ENCODE data around the gene ANXA5. TPM values are rescaled to one million over a fixed set of nuclear protein-coding genes. Genes with fewer than 3 reads are reported as not detected.
"Not testable (repeated sequence)": the region's sequence is repeated elsewhere in the genome, so short reads cannot be mapped to it uniquely, and the experiment has no call there.

The ANXA5 gene
- total RNA-seq, 1 experiment from 2014 or later = 107 TPM

DNA sequence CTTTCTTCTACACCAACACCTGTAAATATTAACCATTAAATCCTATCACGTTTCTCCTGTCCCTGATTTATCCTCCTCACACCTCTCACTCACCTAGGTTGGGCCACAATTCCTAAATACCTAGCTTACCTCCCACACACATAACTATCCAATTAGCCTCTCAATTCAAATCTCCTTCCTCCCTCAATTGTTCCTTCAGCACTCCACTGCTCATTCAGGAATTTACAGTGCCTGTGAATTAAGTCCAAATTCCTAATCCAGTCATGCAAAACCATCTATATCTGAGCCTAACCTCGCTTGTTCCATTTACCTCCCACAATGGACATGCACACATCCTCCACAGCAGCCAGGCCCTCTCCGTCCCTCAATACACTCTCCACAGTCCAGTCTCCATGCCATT lies 17.5 kb downstream of the ANXA5 start:
- DNase-seq (ENCODE audit: low spot score) = no peak

DNA sequence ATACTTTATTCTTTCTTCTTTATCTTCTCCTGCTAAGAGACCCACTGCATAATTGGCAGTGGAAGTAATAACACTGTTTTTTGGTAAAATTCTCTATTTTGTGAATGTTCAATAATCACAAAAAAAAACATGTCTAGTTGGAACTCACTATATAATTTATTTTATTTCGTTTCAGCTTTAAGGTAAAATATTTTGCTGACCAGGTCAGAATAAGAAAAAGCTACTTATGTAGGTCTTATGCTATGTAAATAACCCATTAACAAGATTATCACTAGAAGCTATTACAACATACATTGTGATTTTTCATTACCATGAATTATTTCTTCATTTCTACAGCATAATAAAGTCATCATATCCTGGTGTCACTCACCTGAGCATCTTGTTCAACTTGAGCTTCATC lies 19.3 kb downstream of the ANXA5 start:
- no peak for DNase-seq (ENCODE audit: low spot score)

DNA sequence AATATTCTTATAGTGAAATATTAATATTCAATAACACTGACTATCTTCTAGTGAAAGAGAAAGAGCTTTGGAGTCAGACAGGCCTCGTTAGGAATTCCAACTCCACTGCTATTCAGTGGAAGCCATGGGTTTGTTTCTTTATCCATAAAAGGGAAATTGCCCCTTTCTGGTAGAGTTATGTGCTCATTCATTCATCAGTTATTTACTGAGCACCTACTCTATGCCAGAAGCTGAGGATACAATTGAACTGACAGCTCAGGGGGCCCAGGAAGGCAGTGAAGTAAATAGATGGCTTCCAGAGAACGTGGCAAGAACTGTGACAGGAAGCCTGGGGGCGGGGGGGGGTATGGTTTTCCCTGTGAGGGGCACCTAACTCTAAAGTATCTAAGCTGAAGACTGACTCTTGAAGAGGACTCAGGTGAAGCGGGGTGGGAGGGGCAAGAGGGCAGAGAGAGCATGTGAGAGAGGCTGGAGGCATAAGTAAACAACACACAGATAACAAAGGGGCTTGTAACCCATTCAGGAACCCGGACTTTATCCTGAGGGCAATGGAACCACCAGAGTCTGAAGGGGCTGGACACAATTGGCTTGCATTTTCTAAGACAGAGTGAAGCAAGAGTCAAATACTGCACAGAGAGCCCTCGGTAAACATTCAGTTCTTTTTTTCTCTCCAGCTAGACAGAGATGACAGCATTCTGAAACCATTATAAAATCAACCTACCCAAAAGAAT lies 20.3 kb downstream of the ANXA5 start:
- no peak for DNase-seq (ENCODE audit: low spot score)

DNA sequence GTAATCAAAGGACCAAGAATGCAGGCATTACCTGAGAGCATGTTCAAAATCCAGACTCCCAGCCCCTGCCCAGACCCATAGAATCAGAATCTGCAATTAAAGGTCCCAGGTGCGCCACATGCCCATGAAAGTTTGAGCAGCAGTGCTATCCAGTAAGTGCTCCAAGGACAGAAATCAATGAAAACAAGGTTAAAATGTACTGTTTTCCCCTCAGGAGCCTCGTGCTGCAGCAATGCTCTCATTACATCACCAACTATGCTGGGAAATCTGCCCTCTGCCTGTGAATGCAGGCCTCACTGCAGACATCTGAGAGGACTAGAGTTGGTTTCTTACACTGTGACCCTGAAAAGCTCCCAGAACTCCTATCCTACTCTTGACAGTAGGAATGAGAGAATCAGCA lies 21.1 kb downstream of the ANXA5 start:
- DNase-seq (ENCODE audit: low spot score) = no peak

DNA sequence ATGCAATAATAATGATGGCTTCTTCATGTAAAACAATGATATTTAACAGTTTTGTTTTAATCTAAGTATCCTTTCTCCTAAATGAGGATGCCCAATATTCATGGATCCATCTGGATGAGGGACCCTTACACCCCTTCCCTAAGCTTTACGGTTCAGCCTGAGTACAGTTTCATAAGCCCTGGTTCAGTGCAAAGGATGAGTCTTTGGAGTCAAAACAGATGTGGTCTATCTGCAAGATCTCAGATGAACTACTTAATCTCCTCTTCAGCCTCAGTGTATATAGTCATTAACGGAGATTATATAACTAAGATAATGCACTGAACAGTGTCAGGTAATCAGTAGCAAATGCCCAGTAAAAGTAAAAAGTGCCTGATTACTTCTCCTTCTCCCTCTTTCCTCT lies 22.1 kb downstream of the ANXA5 start:
- DNase-seq (ENCODE audit: low spot score) = no peak

DNA sequence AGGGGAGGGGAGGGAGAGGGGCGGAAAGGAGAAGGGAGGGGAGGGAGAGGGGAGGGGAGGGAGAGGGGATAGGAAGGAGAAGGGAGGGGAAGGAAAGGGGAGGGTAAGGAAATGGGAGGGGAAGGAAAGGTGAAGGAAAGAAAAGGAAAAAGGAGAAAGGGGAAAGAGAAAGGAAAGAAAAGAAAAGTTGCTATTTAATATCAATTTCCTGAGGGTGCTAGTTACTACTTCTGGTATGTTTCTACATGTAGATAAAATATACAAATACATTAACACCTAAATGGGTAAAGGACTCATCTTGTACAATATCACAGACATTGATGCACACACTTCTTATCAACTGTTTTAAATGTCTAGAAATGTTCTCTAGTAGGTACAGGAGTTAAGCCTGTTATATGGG lies 22.6 kb downstream of the ANXA5 start:
- DNase-seq (ENCODE audit: low spot score) = no peak

DNA sequence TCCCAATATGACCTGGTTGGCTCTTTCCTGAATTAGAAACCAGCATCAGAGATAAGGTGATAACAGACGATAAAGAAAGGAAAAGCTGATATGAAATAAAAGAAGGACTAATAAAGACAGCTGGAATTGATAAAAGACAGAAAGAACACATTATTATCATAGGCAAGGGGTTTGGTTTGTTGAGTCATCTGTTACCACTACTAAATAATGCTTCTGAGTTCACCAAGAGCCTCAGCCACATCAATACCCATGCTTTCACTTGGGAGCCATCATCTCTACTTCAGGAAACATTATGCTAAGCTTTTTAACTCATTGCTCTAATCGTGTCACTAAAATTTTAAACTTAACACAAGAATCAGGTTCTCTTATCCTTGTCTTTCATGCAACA lies 27.6 kb downstream of the ANXA5 start:
- no peak for DNase-seq (ENCODE audit: low spot score)

DNA sequence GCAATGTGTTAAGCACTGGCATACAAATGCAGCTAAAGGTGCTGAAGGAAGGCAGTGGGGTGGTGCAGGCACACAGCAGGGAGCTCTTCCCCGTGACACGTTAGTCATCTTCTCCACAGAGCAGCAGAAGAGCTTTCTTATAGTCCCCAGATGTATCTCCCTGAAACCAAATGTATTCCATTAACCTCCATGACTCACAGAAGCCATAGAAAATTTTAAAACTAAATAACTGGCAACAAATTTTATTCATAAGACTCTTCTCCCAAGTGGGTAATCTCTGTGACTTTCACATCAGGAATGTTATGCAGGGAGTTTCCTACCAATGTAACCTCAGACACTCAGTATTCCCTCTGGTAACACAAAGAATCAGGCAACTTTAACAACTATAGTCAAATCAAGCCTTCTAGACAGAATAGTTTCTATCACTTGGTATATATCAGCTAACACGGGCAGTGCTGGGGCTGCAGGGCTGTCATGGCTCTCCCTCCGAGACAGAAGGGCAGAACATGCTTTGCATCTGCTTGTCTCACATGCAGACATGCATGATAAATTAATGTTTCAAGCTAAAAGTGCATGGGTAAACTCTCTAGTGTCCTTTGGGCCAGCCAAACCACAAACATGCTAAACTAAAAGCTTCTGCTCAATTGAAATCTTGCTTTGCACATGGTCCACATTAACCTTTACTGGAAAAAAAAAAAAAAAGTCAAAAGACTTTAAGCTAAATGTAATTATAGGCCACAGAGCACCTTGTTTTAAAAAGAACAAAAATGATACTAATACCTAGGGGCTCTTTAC lies 28.2 kb downstream of the ANXA5 start:
- DNase-seq (ENCODE audit: low spot score) = no peak

DNA sequence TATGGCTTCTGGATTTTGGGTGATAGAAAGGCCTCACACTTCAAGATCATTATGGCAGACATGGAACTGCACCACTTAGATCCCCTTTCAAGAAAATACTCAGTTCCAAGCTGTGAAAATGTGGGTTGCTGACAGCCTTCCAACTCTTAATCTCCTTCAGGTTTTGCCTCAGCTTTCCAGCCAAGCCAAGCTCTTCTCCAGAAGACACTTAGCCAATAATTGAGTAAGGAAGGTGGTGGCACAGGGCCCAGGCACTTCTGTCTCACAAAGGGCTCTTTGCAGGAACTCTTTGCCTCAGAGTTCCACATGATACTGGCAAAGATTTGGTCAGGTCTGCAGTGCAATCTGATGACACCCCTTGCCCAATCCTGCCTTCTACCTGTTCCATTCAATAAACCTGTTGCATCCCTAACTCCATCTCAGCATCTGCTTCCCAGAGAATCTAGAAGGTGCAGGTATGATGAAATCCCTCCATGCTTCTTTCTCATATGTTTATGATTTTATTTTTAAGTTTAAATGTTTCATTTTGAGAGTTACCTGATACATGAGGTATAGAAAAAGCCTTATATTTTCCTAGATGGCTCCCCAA lies 30.6 kb downstream of the ANXA5 start:
- no peak for DNase-seq (ENCODE audit: low spot score)

DNA sequence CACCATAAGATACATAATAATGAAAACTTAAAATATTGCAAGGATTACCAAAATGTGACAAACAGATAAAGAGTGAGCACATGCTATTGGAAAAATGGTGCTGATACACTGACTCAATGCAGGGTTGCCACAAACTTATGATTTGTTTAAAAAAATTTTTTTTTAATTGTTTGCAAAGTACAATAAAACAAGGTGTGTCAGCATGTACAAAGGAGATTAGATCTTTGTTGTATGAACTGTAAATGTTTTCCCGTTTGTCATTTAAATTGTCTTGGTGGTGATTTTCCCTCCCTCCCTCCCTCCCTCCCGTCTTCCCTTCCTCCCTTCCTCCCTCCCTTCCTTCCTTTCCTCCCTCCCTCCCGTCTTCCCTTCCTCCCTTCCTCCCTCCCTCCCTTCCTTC lies 31.4 kb downstream of the ANXA5 start:
- DNase-seq (ENCODE audit: low spot score) = no peak

DNA sequence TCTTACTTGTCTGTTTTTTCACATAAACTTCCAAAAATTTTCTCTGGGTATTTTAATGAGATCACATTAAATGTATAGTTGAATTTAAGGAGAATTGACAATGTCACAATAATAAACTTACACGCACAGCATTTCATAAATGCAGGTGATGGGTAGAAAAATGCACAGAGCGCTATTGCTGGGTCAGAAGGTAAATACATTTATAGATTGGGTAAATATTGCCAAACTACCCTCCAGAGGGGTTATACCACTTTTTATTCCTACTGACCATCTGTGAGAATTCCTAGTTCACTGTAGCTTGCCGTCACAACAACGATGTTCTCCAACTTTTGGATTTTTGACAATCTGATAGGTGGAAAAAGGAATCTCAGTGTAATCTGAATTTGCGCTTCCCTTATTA lies 34.6 kb downstream of the ANXA5 start:
- DNase-seq (ENCODE audit: low spot score) = no peak

DNA sequence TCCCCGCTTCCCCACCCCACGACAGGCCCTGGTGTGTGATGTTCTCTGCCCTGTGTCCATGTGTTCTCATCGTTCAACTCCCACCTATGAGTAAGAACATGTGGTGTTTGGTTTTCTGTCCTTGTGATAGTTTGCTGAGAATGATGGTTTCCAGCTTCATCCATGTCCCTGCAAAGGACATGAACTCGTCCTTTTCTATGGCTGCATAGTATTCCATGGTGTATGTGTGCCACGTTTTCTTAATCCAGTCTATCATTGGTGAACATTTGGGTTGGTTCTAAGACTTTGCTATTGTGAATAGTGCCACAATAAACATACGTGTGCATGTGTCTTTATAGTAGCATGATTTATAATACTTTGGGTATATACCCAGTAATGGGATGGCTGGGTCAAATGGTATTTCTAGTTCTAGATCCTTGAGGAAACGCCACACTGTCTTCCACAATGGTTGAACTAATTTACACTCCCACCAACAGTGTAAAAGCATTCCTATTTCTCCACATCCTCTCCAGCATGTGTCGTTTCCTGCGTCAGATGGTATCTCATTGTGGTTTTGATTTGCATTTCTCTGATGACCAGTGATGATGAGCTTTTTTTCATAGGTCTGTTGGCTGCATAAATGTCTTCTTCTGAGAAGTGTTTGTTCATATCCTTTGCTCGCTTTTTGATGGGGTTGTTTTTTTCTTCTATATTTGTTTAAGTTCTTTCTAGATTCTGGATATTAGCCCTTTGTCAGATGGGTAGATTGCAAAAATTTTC lies 36.4 kb downstream of the ANXA5 start:
- DNase-seq (ENCODE audit: low spot score) = not testable (repeated sequence)

DNA sequence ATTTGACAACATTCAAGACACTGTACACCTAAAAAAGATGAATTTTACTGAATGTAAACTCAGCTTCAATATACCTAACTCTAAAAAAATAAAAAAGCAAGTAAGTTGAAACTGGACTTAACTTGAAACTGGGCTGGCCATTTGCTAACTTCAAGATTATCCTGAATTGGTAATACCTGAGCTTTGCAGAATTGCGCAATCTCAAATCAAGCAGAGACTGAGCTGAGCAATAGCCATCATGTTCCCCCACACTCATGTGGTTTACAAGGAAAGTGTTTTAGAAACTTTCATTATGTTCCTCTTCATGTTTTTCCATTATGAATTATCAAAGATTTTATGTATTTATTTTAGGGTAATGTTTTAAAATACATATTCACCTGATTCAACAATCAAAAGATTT lies 38.7 kb downstream of the ANXA5 start:
- DNase-seq (ENCODE audit: low spot score) = no peak

DNA sequence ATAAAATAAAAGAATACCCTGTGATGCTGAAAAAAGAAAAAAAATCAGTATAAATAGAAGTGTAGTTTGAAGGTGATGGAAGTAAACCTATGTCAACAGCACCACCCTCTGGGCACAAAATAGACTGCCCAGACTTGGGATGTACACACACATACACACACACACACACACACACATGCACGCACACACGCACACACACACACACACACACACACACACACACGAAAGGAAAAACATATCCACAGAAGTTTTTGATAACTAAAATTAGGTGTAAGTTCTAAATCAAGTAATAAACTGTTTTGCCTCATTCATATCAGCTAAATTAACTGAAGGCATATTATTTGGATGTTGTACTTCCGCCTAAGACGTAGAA lies 40.5 kb downstream of the ANXA5 start:
- peak; percentile 71 for DNase-seq (ENCODE audit: low spot score)

DNA sequence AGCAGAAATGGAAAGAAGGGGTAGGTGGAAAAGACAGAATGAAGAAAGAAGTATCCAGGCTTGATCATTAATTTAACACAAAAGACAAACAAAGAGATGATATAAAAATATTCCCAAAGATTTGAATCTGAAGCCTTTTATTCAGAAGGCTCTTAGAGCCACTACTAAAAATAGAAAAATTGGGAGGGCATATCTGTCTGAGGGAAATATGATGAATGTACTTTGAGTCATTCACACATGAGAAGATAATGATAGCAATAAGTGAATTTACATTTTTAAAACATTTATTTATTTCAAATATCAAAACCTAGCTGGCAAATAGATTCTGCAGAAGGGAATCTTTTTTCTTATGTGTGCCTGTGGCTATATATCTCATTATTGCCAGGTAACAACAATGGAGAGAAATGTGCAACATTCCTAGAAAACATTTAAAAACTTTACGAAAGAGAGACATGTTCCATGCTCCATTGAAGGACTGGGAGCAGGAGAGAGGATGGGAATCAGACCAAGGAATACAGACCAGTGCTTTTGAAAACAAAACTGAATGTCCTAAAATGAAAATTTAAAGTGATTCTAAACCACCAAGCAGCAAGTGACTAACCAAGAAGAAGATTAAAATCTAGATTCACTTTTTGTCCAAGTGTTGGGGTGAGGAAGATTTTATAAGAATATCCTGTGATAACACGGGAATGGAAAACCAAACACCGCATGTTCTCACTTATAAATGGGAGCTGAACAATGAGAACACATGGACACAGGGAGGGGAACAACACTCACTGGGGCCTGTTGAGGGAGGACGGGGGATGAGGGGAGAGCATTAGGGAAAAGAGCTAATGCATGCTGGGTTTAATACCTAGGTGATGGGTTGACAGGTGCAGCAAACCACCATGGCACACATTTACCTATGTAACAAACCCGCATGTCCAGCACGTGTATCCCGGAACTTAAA lies 41.2 kb downstream of the ANXA5 start:
- DNase-seq (ENCODE audit: low spot score) = no peak

DNA sequence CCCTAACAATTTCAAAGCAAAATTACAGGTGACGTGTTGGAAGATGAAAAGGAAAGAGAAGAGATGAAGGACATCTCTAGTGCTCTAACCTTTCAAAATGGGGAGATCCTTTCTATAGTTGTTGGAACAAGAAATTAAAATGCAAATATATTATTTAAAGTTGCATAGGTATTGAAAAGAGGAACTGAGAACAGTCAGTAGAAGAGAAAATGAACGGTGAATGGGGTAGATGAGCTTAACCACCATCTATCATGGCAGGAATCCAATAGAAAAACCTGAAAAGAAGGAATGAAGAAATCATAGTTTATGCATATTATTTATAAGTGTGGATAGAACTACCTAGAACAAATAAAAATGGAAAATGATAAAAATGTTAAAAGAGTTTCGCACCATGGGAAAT lies 42.0 kb downstream of the ANXA5 start:
- no peak for DNase-seq (ENCODE audit: low spot score)

DNA sequence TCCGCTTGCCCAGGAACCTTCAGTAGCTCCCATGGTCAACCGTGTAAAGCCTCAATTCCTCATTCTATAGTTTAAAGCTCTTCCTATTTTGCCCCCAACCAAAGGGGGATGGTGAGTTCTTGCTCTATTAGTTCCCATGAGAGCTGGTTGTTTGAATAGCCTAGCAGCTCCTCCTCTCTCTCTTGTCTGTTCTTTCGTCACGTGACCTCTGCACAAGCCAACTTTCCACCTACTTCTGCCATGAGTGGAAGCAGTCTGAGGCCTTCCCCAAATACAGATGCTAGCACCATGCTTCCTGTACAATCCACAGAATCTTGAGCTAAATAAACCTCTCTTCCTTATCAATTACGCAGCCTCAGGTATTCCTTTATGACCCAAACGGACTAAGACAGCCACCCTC lies 42.8 kb downstream of the ANXA5 start:
- DNase-seq (ENCODE audit: low spot score) = no peak

DNA sequence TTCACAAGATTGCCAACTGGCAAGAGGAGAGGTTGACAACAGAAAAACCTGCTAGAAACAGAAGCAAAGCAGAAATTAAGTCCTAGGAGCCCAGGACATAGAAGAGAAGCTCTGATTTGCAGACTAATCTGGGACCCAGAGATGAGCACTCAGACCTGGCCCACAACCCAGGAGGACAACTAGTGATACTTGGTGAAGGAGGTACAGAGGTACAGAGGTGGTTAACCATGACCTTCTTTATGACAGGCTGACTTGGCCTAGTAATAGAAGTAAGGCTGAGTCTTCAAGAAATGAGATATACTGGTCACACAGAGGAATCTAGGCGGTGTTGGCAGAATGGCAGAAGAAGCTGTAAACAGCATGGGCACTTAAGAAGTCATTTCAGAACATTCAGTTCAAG lies 43.6 kb downstream of the ANXA5 start:
- no peak for DNase-seq (ENCODE audit: low spot score)

DNA sequence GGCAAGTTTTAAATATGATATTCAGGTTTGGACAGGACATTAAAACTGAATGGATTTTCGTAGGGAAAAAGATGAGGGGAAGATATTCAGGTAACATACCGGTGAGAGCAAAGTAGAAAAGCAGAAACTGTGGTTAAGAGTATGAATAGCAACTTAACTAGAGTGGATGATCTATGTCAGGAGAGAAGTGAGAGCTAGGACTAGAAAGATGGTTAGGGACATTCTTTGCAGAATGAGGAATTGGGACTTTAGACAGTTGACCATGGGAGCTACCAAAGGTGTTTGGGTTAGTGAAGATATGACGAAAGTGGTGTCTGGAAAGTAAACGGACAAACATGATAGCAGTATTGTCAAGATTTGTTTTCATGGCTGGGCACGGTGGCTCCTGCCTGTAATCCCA lies 45.2 kb downstream of the ANXA5 start:
- DNase-seq (ENCODE audit: low spot score) = no peak

DNA sequence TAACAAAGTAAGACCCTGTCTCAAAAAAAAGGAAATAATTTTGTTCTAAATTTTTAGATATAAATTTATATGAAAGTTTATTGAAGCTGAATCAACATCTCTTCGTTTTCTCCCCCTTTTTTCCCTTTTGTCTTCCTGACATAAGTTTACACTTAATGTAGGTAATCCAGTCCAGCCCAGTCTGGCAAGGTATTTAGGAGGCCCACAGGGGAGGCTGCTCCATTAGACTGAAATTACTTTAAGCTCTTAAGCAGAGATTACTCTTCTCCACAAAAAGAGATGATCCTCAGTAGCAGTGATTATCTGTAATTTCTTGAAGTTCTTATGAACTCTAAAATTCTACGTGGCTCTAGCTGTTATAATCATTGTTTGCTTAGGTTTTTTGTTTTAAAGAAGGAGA lies 46.0 kb downstream of the ANXA5 start:
- no peak for DNase-seq (ENCODE audit: low spot score)

DNA sequence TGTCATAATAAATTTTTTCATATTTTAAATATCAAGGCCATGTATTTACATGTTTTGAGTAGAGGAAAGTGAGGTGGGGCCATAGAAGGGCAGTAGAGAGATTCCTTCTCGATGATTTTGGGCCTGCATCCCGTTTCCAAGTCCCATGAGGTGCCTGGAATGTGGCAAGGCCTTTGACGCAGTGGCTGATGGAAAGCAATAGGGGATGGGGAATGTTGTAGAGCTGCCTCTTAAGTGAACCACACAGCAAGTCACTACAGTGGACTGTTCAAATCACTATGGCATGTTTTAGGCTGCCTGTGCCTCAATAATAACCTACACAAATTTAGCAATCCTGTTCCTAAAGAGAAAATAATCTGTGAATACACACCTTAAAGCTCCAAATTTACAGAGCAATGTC lies 48.3 kb downstream of the ANXA5 start:
- no peak for DNase-seq (ENCODE audit: low spot score)

All from HT-29 (cell line).